Prostate gland (tissue), 2 donors: ENCODE measurements around the gene GALNT14.

Experiments
- CTCF ChIP-seq, 4 experiments: fragments of 200-600 bp in 2 of 4; fragments of 450-650 bp in 2 of 4; sonication (generic) in 2 of 4; IDR thresholded peaks; 1 replicate in 3 of 4; 2 replicates in 1 of 4; pipeline ENCODE4 v1.5.1; 2016 to 2019; ENCODE audit warnings: antibody characterized with exemption in 4 of 4, mild to moderate bottlenecking in 2 of 4, moderate library complexity in 2 of 4
- POLR2A ChIP-seq: fragments of 450-650 bp; IDR thresholded peaks from one replicate; pipeline ENCODE4 v1.6.1; 2016; ENCODE audit warnings: antibody characterized with exemption, mild to moderate bottlenecking

DNA sequence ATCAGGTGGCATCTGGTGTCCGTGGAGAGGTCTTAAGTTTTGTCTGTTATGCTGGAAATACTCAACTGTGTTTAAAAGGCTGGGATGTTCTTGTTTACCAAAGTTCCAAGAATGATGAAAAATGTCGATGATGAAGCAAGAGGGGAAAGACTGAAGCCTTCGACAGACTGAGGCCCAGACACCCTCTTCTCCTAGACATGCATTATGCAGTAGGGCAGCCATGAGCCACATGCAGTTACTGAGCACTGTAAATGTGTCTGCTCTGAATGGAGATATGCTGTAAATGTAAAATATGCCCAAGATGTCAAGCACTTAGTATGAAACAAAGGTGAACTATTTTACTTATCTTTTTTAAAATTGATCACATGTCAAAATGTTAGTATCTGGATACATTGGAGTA lies 163.1 kb downstream of the GALNT14 start:
- TF ChIP-seq CTCF (IDR thresholded peaks at IDR 0.05) = no peak
- no peak for TF ChIP-seq POLR2A
